ENCODE measurements around the gene PRKCE. TPM values are rescaled to one million over a fixed set of nuclear protein-coding genes. Genes with fewer than 3 reads are reported as not detected.

Gene PRKCE
- total and polyA plus RNA-seq, 2 experiments from 2014 or later: 9.6 to 11.9 TPM

DNA sequence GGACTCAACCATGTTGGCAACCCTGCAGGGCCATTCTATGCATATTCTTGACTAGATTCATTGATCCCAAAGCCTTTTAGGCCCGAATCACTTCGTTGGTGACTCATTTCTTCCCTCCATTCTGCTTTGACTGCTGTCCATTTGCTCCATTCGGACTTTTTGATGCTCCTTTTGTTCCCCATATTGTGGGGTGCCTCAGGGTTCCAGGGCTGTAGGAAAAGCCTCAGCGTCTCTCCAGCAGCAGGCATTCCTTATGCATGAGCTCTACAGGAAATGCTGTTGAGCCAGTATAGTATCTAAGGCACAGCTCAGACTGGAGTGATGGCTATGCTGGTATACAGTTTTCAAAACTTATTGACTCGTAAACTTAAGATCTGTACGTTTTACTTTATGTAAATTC is 292.6 kb downstream of the PRKCE start:
- Histone ChIP-seq H4K20me1 (ENCODE audit: insufficient read depth, poor library complexity, severe bottlenecking) (no peaks in the 10 kb centered on the region), H3K4me2 (no peak overlapping the region), H3K27ac (no peak overlapping the region), H3K4me3 (no peak overlapping the region), H3K27me3 (no peaks in the 10 kb centered on the region), H3K9me3 (ENCODE audit: low read depth) (no peaks in the 10 kb centered on the region), H3K4me1 (ENCODE audit: insufficient read depth) (peaks cover 21% of the 10 kb centered on the region), H3K36me3 (replicated peaks; ENCODE audit: insufficient read depth, low read depth) (no peaks in the 10 kb centered on the region), H3K9me2 (replicated peaks; ENCODE audit: insufficient read depth) (no peaks in the 10 kb centered on the region), H3K79me2 (no peaks in the 10 kb centered on the region), H2AFZ (no peak overlapping the region)
- TF ChIP-seq EZH2phosphoT487 (IDR thresholded peaks at IDR 0.05; ENCODE audit: low read depth, severe bottlenecking, unreplicated experiment) (no peak), CTCF (IDR thresholded peaks at IDR 0.05; ENCODE audit: poor library complexity) (no peak), EZH2 (IDR thresholded peaks at IDR 0.05; ENCODE audit: borderline replicate concordance) (no peak)
- no peak for DNase-seq (ENCODE audit: low spot score)
- WGBS (ENCODE audit: low lambda C conversion rate, missing lambda C conversion rate): 74% methylated on average over 6 of the region's 6 CpGs

DNA sequence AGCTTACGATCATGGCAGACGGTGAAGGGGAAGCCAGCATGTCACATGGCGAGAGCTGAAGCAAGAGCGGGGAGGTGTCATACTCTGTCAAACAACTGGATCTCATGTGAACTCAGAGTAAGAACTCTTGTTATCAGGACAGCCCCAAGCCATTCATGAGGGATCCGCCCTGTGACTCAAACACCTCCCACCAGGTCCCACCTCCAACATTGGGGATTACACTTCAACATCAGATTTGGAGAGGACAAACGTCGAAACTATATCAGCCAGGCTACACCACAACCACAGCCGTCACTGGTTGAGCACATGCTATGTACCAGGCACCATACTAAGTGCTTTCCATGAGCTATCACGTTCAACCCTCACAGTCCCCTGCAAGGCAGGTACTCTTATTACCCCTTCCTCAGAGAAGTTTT is 293.8 kb downstream of the PRKCE start:
- Histone ChIP-seq H3K4me1 (ENCODE audit: insufficient read depth) (peaks cover 11% of the 10 kb centered on the region), H3K9me2 (replicated peaks; ENCODE audit: insufficient read depth) (no peaks in the 10 kb centered on the region), H3K27me3 (no peaks in the 10 kb centered on the region), H3K9me3 (ENCODE audit: low read depth) (no peaks in the 10 kb centered on the region), H3K4me3 (no peak overlapping the region), H3K79me2 (no peaks in the 10 kb centered on the region), H3K36me3 (replicated peaks; ENCODE audit: insufficient read depth, low read depth) (no peaks in the 10 kb centered on the region), H3K27ac (no peak overlapping the region), H4K20me1 (ENCODE audit: insufficient read depth, poor library complexity, severe bottlenecking) (no peaks in the 10 kb centered on the region), H2AFZ (no peak overlapping the region), H3K4me2 (no peak overlapping the region)
- 88% methylated on average over 9 of the region's 9 CpGs for WGBS (ENCODE audit: low lambda C conversion rate, missing lambda C conversion rate)
- no peak for TF ChIP-seq CTCF (IDR thresholded peaks at IDR 0.05; ENCODE audit: poor library complexity)
- no peak for TF ChIP-seq EZH2 (IDR thresholded peaks at IDR 0.05; ENCODE audit: borderline replicate concordance)
- TF ChIP-seq EZH2phosphoT487 (IDR thresholded peaks at IDR 0.05; ENCODE audit: low read depth, severe bottlenecking, unreplicated experiment): no peak
- DNase-seq (ENCODE audit: low spot score): no peak

DNA sequence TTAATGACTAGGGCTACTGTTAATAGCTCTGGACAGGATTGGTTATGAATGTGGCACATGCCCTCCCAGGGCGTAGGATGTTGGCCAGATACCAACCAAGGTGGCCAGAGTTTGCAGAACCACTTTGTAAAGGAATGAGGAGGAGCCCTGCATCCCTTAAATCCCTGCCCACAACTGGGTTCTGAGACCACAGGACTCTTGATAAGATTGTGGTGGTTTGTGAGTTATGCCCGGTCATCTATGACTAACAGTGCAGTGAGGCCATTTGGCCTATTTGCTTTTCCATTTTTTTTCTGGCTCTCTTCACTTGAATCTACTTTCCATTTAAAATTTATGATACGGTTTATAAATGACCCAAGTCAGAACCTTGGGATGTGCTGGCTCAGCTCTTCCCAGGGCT is 294.5 kb downstream of the PRKCE start:
- Histone ChIP-seq H3K27ac (no peak overlapping the region), H3K9me3 (ENCODE audit: low read depth) (no peaks in the 10 kb centered on the region), H3K79me2 (no peaks in the 10 kb centered on the region), H3K4me3 (no peak overlapping the region), H3K4me1 (ENCODE audit: insufficient read depth) (peaks cover 11% of the 10 kb centered on the region), H2AFZ (no peak overlapping the region), H3K4me2 (no peak overlapping the region), H4K20me1 (ENCODE audit: insufficient read depth, poor library complexity, severe bottlenecking) (no peaks in the 10 kb centered on the region), H3K27me3 (no peaks in the 10 kb centered on the region), H3K9me2 (replicated peaks; ENCODE audit: insufficient read depth) (no peaks in the 10 kb centered on the region), H3K36me3 (replicated peaks; ENCODE audit: insufficient read depth, low read depth) (no peaks in the 10 kb centered on the region)
- WGBS (ENCODE audit: low lambda C conversion rate, missing lambda C conversion rate): 92% methylated on average over 3 of the region's 3 CpGs
- no peak for TF ChIP-seq CTCF (IDR thresholded peaks at IDR 0.05; ENCODE audit: poor library complexity)
- no peak for TF ChIP-seq EZH2phosphoT487 (IDR thresholded peaks at IDR 0.05; ENCODE audit: low read depth, severe bottlenecking, unreplicated experiment)
- TF ChIP-seq EZH2 (IDR thresholded peaks at IDR 0.05; ENCODE audit: borderline replicate concordance): no peak
- no peak for DNase-seq (ENCODE audit: low spot score)

DNA sequence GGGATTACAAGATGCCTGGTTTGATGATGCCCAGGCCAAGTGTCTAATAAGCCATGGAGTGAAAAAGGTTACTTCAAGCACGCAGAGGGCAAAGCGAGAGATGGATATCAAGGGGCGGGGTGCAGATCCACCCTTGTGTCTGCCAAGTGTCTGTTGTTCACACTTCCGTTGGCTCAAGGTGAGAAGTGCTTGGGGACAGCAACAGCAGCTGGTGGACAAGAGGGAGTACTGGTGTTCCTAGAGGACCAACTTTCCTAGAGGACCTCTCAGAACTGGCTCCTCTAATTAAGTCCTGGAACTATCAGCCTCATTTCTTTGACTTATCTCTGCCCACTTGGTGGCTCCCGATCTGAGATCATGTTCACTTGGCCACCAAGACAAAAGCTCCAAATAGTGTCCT is 299.1 kb downstream of the PRKCE start:
- no peaks in the 10 kb centered on the region for H3K27me3 ChIP-seq
- 80% methylated on average over 5 of the region's 5 CpGs for WGBS (ENCODE audit: low lambda C conversion rate, missing lambda C conversion rate)
- no peaks in the 10 kb centered on the region for H3K36me3 ChIP-seq (replicated peaks; ENCODE audit: insufficient read depth, low read depth)
- H3K4me2 ChIP-seq: no peak overlapping the region
- TF ChIP-seq EZH2phosphoT487 (IDR thresholded peaks at IDR 0.05; ENCODE audit: low read depth, severe bottlenecking, unreplicated experiment): no peak
- no peak overlapping the region for H3K4me3 ChIP-seq
- H3K9me3 ChIP-seq (ENCODE audit: low read depth): no peaks in the 10 kb centered on the region
- no peaks in the 10 kb centered on the region for H3K9me2 ChIP-seq (replicated peaks; ENCODE audit: insufficient read depth)
- H2AFZ ChIP-seq: no peak overlapping the region
- no peak for DNase-seq (ENCODE audit: low spot score)
- H3K27ac ChIP-seq: no peak overlapping the region
- no peaks in the 10 kb centered on the region for H3K79me2 ChIP-seq
- H4K20me1 ChIP-seq (ENCODE audit: insufficient read depth, poor library complexity, severe bottlenecking): no peaks in the 10 kb centered on the region
- no peaks in the 10 kb centered on the region for H3K4me1 ChIP-seq (ENCODE audit: insufficient read depth)
